HFFc6 (cell line): Measurements from ENCODE around the gene TNS3. TPM values are rescaled to one million over a fixed set of nuclear protein-coding genes. Genes with fewer than 3 reads are reported as not detected.

Experiments used
- DNase-seq: peaks from one replicate; pipeline ENCODE4 v3.0.0-alpha.2; 2018
- H3K27ac Mint-ChIP-seq: 2 replicates; pipeline ENCODE4 v1.8.0; 2020; ENCODE audit warnings: mild to moderate bottlenecking, mixed read lengths
- H3K27me3 Mint-ChIP-seq: 2 replicates; pipeline ENCODE4 v1.8.0; 2021; ENCODE audit warnings: mild to moderate bottlenecking, moderate library complexity, mixed read lengths; ENCODE audit not compliant: insufficient read depth
- H3K36me3 Mint-ChIP-seq: 2 replicates; pipeline ENCODE4 v1.8.0; 2021; ENCODE audit warnings: low read depth, mixed read lengths
- H3K4me1 Mint-ChIP-seq: 2 replicates; pipeline ENCODE4 v1.8.0; 2020; ENCODE audit warnings: low read depth, mixed read lengths
- H3K4me3 Mint-ChIP-seq: 2 replicates; pipeline ENCODE4 v1.8.0; 2020; ENCODE audit warnings: mild to moderate bottlenecking, moderate library complexity, mixed read lengths
- H3K9me3 Mint-ChIP-seq: 2 replicates; pipeline ENCODE4 v1.8.0; 2020; ENCODE audit warnings: mild to moderate bottlenecking, mixed read lengths
- total RNA-seq, 6 experiments: library from RNA; stranded (reverse); fragmentation: NEBNext Ultra II Directional; extraction: Animal tissue kit (Norgen Biotek cat#: 25700); gene quantifications; 2 replicates in 1 of 6; 3 replicates in 5 of 6; pipeline ENCODE4 v1.2.3, GENCODE V29; 2021
- TF ChIP-seq, protein P1 (sequence below): fragments of 200-600 bp; sonication (generic); IDR thresholded peaks from 2 replicates; pipeline ENCODE4 v1.5.0; 2021; ENCODE audit warnings: antibody characterized with exemption, mild to moderate bottlenecking

Gene TNS3
- total RNA-seq, 6 experiments from 2014 or later = 50.8 to 77.0 (median 67.8) TPM

DNA sequence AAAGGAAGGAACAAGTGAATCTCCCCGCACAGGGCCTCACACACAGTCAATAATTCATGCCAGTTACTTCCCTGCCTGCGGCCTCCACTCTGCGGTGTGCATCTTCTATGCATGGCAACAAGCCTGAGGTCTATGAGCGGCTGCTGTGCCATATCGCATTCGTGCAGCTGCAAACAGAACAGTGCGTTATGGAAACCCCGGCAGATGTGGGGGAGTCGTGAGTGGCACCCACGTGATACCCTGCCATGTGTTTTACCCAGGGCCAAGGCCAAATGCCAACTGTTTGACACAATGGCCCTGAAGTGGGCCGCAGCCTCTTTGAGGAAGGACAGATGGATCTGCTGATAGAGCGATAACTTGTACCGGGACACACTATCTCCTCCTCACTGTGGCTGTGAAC lies 13.4 kb downstream of the TNS3 start:
- H3K27me3 Mint-ChIP-seq = peaks cover 2% of the 10 kb centered on the region; the same call in 1 of the 2 replicates
- peak overlapping the region; percentile 14; the same call in 1 of the 2 replicates for H3K27ac Mint-ChIP-seq
- no peaks in the 10 kb centered on the region for H3K9me3 Mint-ChIP-seq
- TF ChIP-seq, protein P1, sequence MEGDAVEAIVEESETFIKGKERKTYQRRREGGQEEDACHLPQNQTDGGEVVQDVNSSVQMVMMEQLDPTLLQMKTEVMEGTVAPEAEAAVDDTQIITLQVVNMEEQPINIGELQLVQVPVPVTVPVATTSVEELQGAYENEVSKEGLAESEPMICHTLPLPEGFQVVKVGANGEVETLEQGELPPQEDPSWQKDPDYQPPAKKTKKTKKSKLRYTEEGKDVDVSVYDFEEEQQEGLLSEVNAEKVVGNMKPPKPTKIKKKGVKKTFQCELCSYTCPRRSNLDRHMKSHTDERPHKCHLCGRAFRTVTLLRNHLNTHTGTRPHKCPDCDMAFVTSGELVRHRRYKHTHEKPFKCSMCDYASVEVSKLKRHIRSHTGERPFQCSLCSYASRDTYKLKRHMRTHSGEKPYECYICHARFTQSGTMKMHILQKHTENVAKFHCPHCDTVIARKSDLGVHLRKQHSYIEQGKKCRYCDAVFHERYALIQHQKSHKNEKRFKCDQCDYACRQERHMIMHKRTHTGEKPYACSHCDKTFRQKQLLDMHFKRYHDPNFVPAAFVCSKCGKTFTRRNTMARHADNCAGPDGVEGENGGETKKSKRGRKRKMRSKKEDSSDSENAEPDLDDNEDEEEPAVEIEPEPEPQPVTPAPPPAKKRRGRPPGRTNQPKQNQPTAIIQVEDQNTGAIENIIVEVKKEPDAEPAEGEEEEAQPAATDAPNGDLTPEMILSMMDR = no peak
- DNase-seq = no peak
- peaks cover 46% of the 10 kb centered on the region for H3K4me1 Mint-ChIP-seq
- no peak overlapping the region for H3K4me3 Mint-ChIP-seq
- H3K36me3 Mint-ChIP-seq = peaks cover 17% of the 10 kb centered on the region

DNA sequence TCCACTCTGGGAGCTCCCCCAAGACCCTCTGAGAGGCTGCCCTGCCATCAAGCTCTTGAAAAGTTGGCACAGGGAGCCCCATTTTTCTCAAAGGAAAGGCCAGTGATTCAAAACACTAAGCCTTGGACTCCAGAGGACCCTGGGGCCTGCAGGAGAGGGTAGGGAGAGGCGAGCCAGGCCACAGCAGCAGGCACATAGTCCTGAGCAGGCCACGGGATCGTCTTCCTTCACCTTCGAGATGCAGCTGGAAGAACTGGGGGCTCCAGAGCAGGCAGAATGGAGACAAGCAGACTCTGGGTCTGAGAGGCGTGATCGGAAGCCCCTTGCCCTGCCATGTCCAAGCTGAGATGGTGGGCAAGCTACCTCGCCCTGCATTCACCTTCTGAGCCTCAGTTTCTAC lies 13.9 kb downstream of the TNS3 start:
- H3K27ac Mint-ChIP-seq = no peak overlapping the region
- H3K27me3 Mint-ChIP-seq = peaks cover 2% of the 10 kb centered on the region; the same call in 1 of the 2 replicates
- H3K4me3 Mint-ChIP-seq = no peak overlapping the region
- H3K4me1 Mint-ChIP-seq = peaks cover 41% of the 10 kb centered on the region
- H3K9me3 Mint-ChIP-seq = no peaks in the 10 kb centered on the region
- DNase-seq = no peak
- TF ChIP-seq, protein P1 = no peak
- peaks cover 21% of the 10 kb centered on the region for H3K36me3 Mint-ChIP-seq

DNA sequence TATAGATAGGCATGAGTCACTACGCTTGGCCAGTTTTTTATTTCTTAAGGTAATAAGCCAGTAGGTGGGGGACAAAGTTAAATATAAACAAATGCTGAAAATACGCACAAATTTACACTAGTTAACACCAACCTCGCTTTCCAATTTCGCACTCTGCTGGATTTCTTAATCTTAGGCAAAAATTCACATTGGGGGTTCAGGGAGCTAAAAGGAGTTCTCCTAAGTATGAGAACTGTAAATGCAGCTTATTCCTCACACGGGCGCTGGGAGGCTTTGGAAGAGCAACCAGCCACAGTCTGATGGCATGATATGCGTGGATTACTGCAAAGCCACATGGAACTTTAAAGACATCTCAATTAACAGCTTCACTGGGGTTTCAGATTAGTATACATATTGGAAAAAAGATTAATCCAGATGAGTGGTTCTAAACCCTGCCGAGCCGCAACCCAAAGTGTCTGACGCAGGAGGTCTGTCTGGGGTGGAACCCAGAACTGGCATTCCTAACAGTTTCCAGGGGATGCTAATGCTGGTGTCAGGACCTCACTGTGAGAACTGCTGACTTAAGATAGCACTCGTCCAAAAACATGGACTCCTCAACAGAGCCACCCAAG lies 16.2 kb downstream of the TNS3 start:
- TF ChIP-seq, protein P1 = no peak
- H3K4me1 Mint-ChIP-seq = peaks cover 18% of the 10 kb centered on the region

DNA sequence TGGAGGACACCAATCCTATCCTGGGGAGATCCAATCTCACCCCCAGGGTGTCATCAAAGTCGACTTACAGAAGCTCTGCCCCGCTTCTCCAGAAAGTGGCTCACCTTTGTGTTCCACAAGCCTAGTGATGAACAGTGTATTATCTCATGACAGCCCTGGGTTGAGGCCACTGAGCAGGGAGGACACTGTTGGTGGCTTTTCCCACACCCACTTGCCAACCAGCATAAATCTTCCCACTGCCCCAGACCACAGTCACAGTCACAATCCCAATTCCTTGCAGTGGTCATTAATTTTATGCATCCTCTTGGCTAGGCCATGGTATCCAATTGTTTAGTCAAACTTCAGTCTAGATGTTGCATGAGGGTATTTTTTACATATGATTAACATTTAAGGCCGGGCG lies 18.4 kb downstream of the TNS3 start:
- no peak overlapping the region for H3K27ac Mint-ChIP-seq
- peaks cover 16% of the 10 kb centered on the region for H3K4me1 Mint-ChIP-seq
- TF ChIP-seq, protein P1 = no peak
- H3K9me3 Mint-ChIP-seq = no peaks in the 10 kb centered on the region
- DNase-seq = no peak
- H3K36me3 Mint-ChIP-seq = peaks cover 25% of the 10 kb centered on the region
- H3K4me3 Mint-ChIP-seq = no peak overlapping the region
- peaks cover 2% of the 10 kb centered on the region for H3K27me3 Mint-ChIP-seq

More for the DNA sequence above, 16.2 kb downstream of the TNS3 start:
- Mint-ChIP-seq H3K27me3 (peaks cover 2% of the 10 kb centered on the region; the same call in 1 of the 2 replicates), H3K27ac (no peak overlapping the region), H3K4me3 (no peak overlapping the region), H3K9me3 (no peaks in the 10 kb centered on the region), H3K36me3 (peaks cover 18% of the 10 kb centered on the region)
- DNase-seq = no peak

DNA sequence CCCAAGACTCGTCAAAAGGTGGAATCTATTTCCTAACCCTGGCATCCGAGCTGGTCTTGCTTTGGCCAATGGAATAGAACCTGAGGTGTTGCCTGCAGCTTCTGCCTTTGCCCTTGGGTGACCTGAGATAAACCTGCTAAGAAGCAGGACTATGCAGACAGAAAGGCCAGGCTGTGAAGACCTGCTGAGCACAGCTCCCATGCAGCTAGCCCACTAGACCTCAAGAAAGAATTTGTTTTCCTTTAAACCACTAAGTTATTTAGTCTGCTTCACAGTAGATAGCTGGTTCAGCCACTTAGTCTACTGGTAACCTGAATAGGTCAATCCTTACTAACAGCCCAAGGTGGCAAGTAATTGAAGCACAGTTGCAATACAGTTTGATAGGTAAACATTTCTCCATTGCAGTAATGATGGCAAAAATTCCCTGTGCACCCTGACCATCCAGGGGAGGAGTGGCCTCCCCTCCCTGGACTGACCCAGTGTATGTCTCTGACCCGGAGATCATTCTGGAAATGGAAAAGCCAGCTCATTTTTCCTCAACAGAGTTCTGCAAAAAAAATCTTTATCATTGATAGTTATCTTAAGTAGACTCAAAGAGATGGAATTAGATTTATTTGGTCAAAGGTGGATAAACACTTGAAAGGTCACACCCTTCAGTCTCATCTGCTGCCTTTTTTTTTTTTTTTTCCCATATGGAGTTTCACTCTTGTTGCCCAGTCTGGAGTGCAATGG lies 20.0 kb downstream of the TNS3 start:
- no peaks in the 10 kb centered on the region for H3K9me3 Mint-ChIP-seq
- TF ChIP-seq, protein P1 = no peak
- H3K4me1 Mint-ChIP-seq = peaks cover 33% of the 10 kb centered on the region
- no peak overlapping the region for H3K27ac Mint-ChIP-seq
- H3K4me3 Mint-ChIP-seq = no peak overlapping the region
- H3K36me3 Mint-ChIP-seq = peaks cover 23% of the 10 kb centered on the region
- H3K27me3 Mint-ChIP-seq = no peaks in the 10 kb centered on the region; the same call in none of the 2 replicates
- no peak for DNase-seq
